Esophagus muscularis mucosa (tissue), 4 donors: Measurements from ENCODE around the gene HK3.

Experiments used
- EP300 ChIP-seq: sonication (generic); formaldehyde crosslinking; IDR thresholded peaks from one replicate; pipeline ENCODE4 v1.6.1; 2017; ENCODE audit warnings: antibody characterized with exemption
- POLR2A ChIP-seq: fragments of 450-650 bp; IDR thresholded peaks from one replicate; pipeline ENCODE4 v1.6.1; 2017; ENCODE audit warnings: antibody characterized with exemption, moderate library complexity, mild to moderate bottlenecking, low read depth
- POLR2AphosphoS5 ChIP-seq, 2 donors: sonication (generic); formaldehyde crosslinking; IDR thresholded peaks; one replicate each; pipeline ENCODE4 v1.6.1; 2017; ENCODE audit warnings: antibody characterized with exemption in 2 of 2
- TF ChIP-seq, protein P1 (sequence below), 3 experiments: fragments of 200-600 bp in 2 of 3; fragments of 450-650 bp in 1 of 3; sonication (generic) in 2 of 3; IDR thresholded peaks; one replicate each; pipeline ENCODE4 v1.5.1; 2017 to 2019; ENCODE audit warnings: antibody characterized with exemption in 3 of 3, mild to moderate bottlenecking in 2 of 3, moderate library complexity in 1 of 3

DNA sequence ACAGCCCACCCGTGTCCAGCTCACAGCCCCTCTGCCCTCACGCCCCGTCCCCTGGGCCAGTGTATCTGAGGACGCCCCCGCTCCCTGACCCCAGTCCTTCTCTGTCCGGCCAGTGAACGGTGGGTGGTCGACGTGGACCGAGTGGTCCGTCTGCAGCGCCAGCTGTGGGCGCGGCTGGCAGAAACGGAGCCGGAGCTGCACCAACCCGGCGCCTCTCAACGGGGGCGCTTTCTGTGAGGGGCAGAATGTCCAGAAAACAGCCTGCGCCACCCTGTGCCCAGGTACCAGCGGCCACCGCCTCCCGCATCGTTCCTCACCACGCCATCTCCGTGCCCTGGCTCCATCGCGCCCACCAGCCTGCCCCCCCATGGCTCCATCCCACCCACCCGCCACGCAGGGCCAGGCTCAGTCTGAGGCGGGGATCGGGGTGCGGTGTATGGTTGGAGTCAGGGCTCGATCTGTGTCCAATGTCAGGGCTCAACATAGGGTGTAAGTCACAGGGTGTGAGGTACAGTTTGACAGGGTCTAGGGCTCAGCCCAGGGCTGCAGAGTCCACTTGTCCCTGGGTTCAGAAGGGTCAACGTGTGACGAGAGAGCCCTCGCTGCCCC is 29.5 kb downstream of the HK3 start:
- TF ChIP-seq, protein P1, sequence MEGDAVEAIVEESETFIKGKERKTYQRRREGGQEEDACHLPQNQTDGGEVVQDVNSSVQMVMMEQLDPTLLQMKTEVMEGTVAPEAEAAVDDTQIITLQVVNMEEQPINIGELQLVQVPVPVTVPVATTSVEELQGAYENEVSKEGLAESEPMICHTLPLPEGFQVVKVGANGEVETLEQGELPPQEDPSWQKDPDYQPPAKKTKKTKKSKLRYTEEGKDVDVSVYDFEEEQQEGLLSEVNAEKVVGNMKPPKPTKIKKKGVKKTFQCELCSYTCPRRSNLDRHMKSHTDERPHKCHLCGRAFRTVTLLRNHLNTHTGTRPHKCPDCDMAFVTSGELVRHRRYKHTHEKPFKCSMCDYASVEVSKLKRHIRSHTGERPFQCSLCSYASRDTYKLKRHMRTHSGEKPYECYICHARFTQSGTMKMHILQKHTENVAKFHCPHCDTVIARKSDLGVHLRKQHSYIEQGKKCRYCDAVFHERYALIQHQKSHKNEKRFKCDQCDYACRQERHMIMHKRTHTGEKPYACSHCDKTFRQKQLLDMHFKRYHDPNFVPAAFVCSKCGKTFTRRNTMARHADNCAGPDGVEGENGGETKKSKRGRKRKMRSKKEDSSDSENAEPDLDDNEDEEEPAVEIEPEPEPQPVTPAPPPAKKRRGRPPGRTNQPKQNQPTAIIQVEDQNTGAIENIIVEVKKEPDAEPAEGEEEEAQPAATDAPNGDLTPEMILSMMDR (IDR thresholded peaks at IDR 0.05), result no peak
- TF ChIP-seq POLR2AphosphoS5 (IDR thresholded peaks at IDR 0.05) (no peak), POLR2A (no peak), EP300 (no peak)
